GM12878 (cell line): ENCODE results near the gene AK4.

Experiments used
- EP300 ChIP-seq, 2 experiments: fragments of 150-350 bp in 1 of 2; IDR thresholded peaks; 2 replicates each; pipeline ENCODE4 v1.6.1; 2011 to 2012; ENCODE audit warnings: low read depth in 2 of 2, low read length in 2 of 2, borderline replicate concordance in 1 of 2, improper control_type of control experiment in 1 of 2, inconsistent platforms in 1 of 2; ENCODE audit not compliant: control insufficient read depth in 1 of 2
- EZH2 ChIP-seq: IDR thresholded peaks from 2 replicates; pipeline ENCODE4 v1.6.1; 2012; ENCODE audit warnings: low read depth, mild to moderate bottlenecking, control low read depth, inconsistent platforms, low read length, borderline replicate concordance; ENCODE audit not compliant: control insufficient read depth
- GABPA ChIP-seq: IDR thresholded peaks from 2 replicates; pipeline ENCODE4 v1.6.1; 2014; ENCODE audit warnings: antibody characterized with exemption, low read depth, mild to moderate bottlenecking, inconsistent platforms
- POLR2AphosphoS5 ChIP-seq: IDR thresholded peaks from 2 replicates; pipeline ENCODE4 v1.6.1; 2011; ENCODE audit warnings: mild to moderate bottlenecking, low read length, inconsistent platforms
- RELA ChIP-seq: fragments of 450-650 bp; IDR thresholded peaks from 2 replicates; pipeline ENCODE4 v1.8.0; 2014; ENCODE audit warnings: borderline replicate concordance; ENCODE audit not compliant: partially characterized antibody

- TF ChIP-seq GABPA = no peak
- no peak for TF ChIP-seq RELA
- TF ChIP-seq EZH2 = no peak
- TF ChIP-seq POLR2AphosphoS5 = no peak
- TF ChIP-seq EP300 (IDR thresholded peaks at IDR 0.05; ENCODE audit: borderline replicate concordance in 1 of 2, control insufficient read depth in 1 of 2, low read depth in 2 of 2, low read length in 2 of 2) = no peak
These were observed 20.9 kb downstream of the AK4 start for GRCh38 chr1:65168867-65169266.
